Breast epithelium (tissue), 4 donors: Measurements from ENCODE around the gene FAM114A1. TPM values are rescaled to one million over a fixed set of nuclear protein-coding genes. Genes with fewer than 3 reads are reported as not detected.

ENCODE experiments used
- DNase-seq, 2 donors: peaks; one replicate each; pipeline ENCODE4 v3.0.0-alpha.2; 2019; ENCODE audit warnings: low spot score in 2 of 2
- H3K27ac ChIP-seq, 2 donors: fragments of 200-600 bp; sonication (generic) in 1 of 2; one replicate each; pipeline ENCODE4 v1.5.1; 2016 to 2019; ENCODE audit warnings: mild to moderate bottlenecking in 1 of 2
- H3K27me3 ChIP-seq, 2 donors: fragments of 200-600 bp; sonication (generic) in 1 of 2; one replicate each; pipeline versions ENCODE4 v1.5.1 to v1.6.0; 2017 to 2019; ENCODE audit warnings: control low read depth in 1 of 2, mild to moderate bottlenecking in 1 of 2
- H3K36me3 ChIP-seq: fragments of 200-600 bp; one replicate; pipeline ENCODE4 v1.5.1; 2019
- H3K4me1 ChIP-seq, 2 donors: fragments of 200-600 bp; sonication (generic); one replicate each; pipeline ENCODE4 v1.5.1; 2016 to 2019; ENCODE audit warnings: control low read depth in 1 of 2
- H3K4me3 ChIP-seq, 3 donors: fragments of 200-600 bp; sonication (generic); 1 replicate in 2 of 3; 2 replicates in 1 of 3; pipeline ENCODE4 v1.5.1; 2016 to 2019; ENCODE audit warnings: mild to moderate bottlenecking in 3 of 3, moderate library complexity in 2 of 3
- H3K9me3 ChIP-seq, 2 donors: fragments of 200-600 bp; sonication (generic) in 1 of 2; one replicate each; pipeline ENCODE4 v1.5.1; 2016 to 2019; ENCODE audit warnings: control low read depth in 1 of 2
- POLR2A ChIP-seq: fragments of 450-650 bp; IDR thresholded peaks from one replicate; pipeline ENCODE4 v1.6.1; 2016; ENCODE audit warnings: antibody characterized with exemption, mild to moderate bottlenecking, moderate library complexity
- POLR2AphosphoS5 ChIP-seq, 3 donors: sonication (generic); formaldehyde crosslinking; IDR thresholded peaks; one replicate each; pipeline ENCODE4 v1.6.1; 2017; ENCODE audit warnings: antibody characterized with exemption in 3 of 3
- intact Hi-C: fragments of 100-400 bp; cut with DNase I; formaldehyde crosslinking; loops from one replicate; pipeline ENCODE4 v1.15.1; 2023; ENCODE audit warnings: low total_unique reads
- total RNA-seq, 3 donors: library from RNA; depleted of rRNA; stranded (reverse); fragments of >200 nt; gene quantifications; one replicate each; pipeline ENCODE4 v1.1.0, GENCODE V29; 2016
- TF ChIP-seq, protein P1 (sequence below), 3 donors: fragments of 450-650 bp; IDR thresholded peaks; one replicate each; pipeline ENCODE4 v1.5.1; 2016 to 2017; ENCODE audit warnings: antibody characterized with exemption in 3 of 3, mild to moderate bottlenecking in 3 of 3, moderate library complexity in 3 of 3

Gene FAM114A1
- total RNA-seq, 3 donors from 2014 or later = 74.6 to 109 (median 85.9) TPM

GRCh38 chr4:38928974-38929373 lies 61.4 kb downstream of the FAM114A1 start:
- TF ChIP-seq, protein P1, sequence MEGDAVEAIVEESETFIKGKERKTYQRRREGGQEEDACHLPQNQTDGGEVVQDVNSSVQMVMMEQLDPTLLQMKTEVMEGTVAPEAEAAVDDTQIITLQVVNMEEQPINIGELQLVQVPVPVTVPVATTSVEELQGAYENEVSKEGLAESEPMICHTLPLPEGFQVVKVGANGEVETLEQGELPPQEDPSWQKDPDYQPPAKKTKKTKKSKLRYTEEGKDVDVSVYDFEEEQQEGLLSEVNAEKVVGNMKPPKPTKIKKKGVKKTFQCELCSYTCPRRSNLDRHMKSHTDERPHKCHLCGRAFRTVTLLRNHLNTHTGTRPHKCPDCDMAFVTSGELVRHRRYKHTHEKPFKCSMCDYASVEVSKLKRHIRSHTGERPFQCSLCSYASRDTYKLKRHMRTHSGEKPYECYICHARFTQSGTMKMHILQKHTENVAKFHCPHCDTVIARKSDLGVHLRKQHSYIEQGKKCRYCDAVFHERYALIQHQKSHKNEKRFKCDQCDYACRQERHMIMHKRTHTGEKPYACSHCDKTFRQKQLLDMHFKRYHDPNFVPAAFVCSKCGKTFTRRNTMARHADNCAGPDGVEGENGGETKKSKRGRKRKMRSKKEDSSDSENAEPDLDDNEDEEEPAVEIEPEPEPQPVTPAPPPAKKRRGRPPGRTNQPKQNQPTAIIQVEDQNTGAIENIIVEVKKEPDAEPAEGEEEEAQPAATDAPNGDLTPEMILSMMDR (IDR thresholded peaks at IDR 0.05) = no peak
- no peak for TF ChIP-seq POLR2AphosphoS5 (IDR thresholded peaks at IDR 0.05)
- TF ChIP-seq POLR2A = no peak
- Histone ChIP-seq H3K4me3 (no peak overlapping the region), H3K36me3 (peaks cover 11% of the 10 kb centered on the region), H3K4me1 (no peaks in the 10 kb centered on the region), H3K27me3 (no peaks in the 10 kb centered on the region), H3K27ac (no peak overlapping the region), H3K9me3 (no peaks in the 10 kb centered on the region)
- intact Hi-C loops = no loop called here
- DNase-seq = no peak

GRCh38 chr4:38930204-38930603 lies 62.6 kb downstream of the FAM114A1 start:
- Histone ChIP-seq H3K27ac (no peak overlapping the region), H3K9me3 (no peaks in the 10 kb centered on the region), H3K4me3 (no peak overlapping the region), H3K4me1 (no peaks in the 10 kb centered on the region), H3K36me3 (peaks cover 11% of the 10 kb centered on the region), H3K27me3 (no peaks in the 10 kb centered on the region)
- intact Hi-C loops = no loop called here
- no peak for DNase-seq
- TF ChIP-seq, protein P1 (IDR thresholded peaks at IDR 0.05) = no peak
- TF ChIP-seq POLR2AphosphoS5 (IDR thresholded peaks at IDR 0.05) = no peak
- TF ChIP-seq POLR2A = no peak

DNA sequence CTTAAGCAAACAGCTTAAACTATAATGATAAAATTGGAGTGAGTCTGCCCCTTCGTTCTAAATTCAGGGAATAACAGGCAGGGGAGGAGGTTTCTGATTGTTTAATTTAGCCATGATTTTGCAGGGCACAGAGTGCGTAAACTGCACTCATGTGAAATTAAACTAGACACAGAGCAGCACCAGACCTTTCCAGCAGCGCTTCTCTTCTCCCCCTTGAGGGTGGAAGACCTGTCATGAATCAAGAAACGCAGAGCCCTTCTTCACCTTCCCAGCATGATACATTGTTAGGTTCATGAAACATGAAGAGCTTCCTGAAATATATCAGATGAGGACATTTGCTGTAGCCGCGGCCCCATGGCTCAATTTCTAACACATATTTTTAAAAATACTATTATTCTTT lies 63.1 kb downstream of the FAM114A1 start:
- no peaks in the 10 kb centered on the region for H3K27me3 ChIP-seq
- H3K36me3 ChIP-seq = peaks cover 11% of the 10 kb centered on the region
- no peaks in the 10 kb centered on the region for H3K4me1 ChIP-seq
- TF ChIP-seq POLR2A (no peak), POLR2AphosphoS5 (IDR thresholded peaks at IDR 0.05) (no peak)
- TF ChIP-seq, protein P1 (IDR thresholded peaks at IDR 0.05) = no peak
- no peak overlapping the region for H3K4me3 ChIP-seq
- H3K27ac ChIP-seq = no peak overlapping the region
- H3K9me3 ChIP-seq = no peaks in the 10 kb centered on the region
- intact Hi-C loops = no loop called here
- DNase-seq = no peak

DNA sequence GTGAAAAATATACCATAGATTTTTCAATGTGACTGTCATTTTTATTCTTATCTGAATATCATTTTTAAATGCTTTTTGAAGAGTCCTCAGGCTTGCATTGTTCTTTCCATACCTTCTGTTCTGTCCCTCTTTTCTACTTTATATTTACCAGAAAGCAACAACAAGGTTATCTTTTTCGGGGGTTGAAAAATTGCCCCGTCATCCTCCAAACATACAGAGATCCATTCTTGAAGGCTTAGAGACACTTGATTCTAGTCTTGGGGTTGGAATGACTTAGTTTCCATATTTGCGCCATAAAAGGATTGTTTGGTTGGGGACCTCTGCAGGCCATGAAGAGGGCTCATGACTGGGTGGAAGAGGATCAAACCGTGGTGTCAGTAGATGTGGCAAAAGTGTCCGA lies 63.5 kb downstream of the FAM114A1 start:
- Histone ChIP-seq H3K36me3 (peaks cover 11% of the 10 kb centered on the region), H3K27ac (no peak overlapping the region), H3K4me1 (no peaks in the 10 kb centered on the region), H3K27me3 (no peaks in the 10 kb centered on the region), H3K9me3 (no peaks in the 10 kb centered on the region), H3K4me3 (no peak overlapping the region)
- intact Hi-C loops = no loop called here
- DNase-seq = no peak
- no peak for TF ChIP-seq POLR2AphosphoS5 (IDR thresholded peaks at IDR 0.05)
- TF ChIP-seq, protein P1 (IDR thresholded peaks at IDR 0.05) = no peak
- TF ChIP-seq POLR2A = no peak

GRCh38 chr4:38935391-38936073 lies 67.9 kb downstream of the FAM114A1 start:
- H3K4me1 ChIP-seq = no peaks in the 10 kb centered on the region
- intact Hi-C loops = no loop called here
- H3K36me3 ChIP-seq = peaks cover 3% of the 10 kb centered on the region
- DNase-seq = no peak
- H3K27ac ChIP-seq = no peak overlapping the region
- TF ChIP-seq POLR2A (no peak), POLR2AphosphoS5 (IDR thresholded peaks at IDR 0.05) (no peak)
- TF ChIP-seq, protein P1 (IDR thresholded peaks at IDR 0.05) = no peak
- no peak overlapping the region for H3K4me3 ChIP-seq
- H3K9me3 ChIP-seq = no peaks in the 10 kb centered on the region
- H3K27me3 ChIP-seq = no peaks in the 10 kb centered on the region
